Chondrocyte (in vitro differentiated cells): ENCODE results near the gene GUCA1C. TPM values are rescaled to one million over a fixed set of nuclear protein-coding genes. Genes with fewer than 3 reads are reported as not detected.

Experiments
- DNase-seq: peaks from one replicate; pipeline ENCODE4 v3.0.0; 2021; ENCODE audit warnings: mixed read lengths, low spot score
- H3K27ac Mint-ChIP-seq: one replicate; pipeline ENCODE4 v1.8.0; 2021; ENCODE audit warnings: mild to moderate bottlenecking, moderate library complexity, mixed read lengths; ENCODE audit not compliant: unreplicated experiment
- H3K27me3 Mint-ChIP-seq: 2 replicates; pipeline ENCODE4 v1.8.0; 2021; ENCODE audit warnings: low read depth, mixed read lengths
- H3K36me3 Mint-ChIP-seq: 2 replicates; pipeline ENCODE4 v1.8.0; 2021; ENCODE audit warnings: low read depth, mixed read lengths
- H3K4me1 Mint-ChIP-seq: 2 replicates; pipeline ENCODE4 v1.8.0; 2021; ENCODE audit warnings: low read depth, mild to moderate bottlenecking, mixed read lengths
- H3K4me3 Mint-ChIP-seq: one replicate; pipeline ENCODE4 v1.8.0; 2021; ENCODE audit warnings: mild to moderate bottlenecking, moderate library complexity, mixed read lengths; ENCODE audit not compliant: unreplicated experiment
- H3K9me3 Mint-ChIP-seq: 2 replicates; pipeline ENCODE4 v1.8.0; 2021; ENCODE audit warnings: low read depth, mixed read lengths
- CTCF ChIP-seq: fragments of 200-600 bp; sonication (generic); IDR thresholded peaks from 2 replicates; pipeline ENCODE4 v1.5.0; 2021; ENCODE audit warnings: antibody characterized with exemption, mild to moderate bottlenecking, moderate library complexity
- total RNA-seq: library from RNA; stranded (reverse); gene quantifications from 3 replicates; pipeline ENCODE4 v1.2.1, GENCODE V29; 2021

The GUCA1C gene
- total RNA-seq, 1 donor from 2014 or later, result not detected

DNA sequence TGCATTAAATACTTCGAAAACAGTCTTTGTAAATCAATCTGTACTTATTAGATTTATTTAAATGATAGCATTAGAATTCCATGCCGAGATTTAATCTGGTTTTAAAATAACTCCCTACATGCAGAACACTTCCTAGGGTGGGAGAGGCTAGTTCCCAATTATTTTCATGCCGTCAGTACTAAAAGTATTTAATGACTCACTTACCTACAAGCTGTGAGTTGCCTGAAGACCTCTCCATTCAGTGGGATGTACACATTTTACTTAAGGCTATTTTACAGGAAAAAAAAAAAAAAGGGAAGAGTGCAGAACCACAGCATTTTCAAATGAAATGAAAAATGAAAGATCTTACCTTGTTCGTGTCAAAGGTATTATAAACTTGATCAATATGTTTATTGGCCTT is 469 bp downstream of the GUCA1C start:
- H3K9me3 Mint-ChIP-seq, result no peaks in the 10 kb centered on the region
- H3K27me3 Mint-ChIP-seq, result peaks cover 20% of the 10 kb centered on the region
- H3K27ac Mint-ChIP-seq, result no peak overlapping the region
- no peaks in the 10 kb centered on the region for H3K4me1 Mint-ChIP-seq
- DNase-seq, result no peak
- H3K4me3 Mint-ChIP-seq, result no peak overlapping the region
- no peaks in the 10 kb centered on the region for H3K36me3 Mint-ChIP-seq
- no peak for TF ChIP-seq CTCF

DNA sequence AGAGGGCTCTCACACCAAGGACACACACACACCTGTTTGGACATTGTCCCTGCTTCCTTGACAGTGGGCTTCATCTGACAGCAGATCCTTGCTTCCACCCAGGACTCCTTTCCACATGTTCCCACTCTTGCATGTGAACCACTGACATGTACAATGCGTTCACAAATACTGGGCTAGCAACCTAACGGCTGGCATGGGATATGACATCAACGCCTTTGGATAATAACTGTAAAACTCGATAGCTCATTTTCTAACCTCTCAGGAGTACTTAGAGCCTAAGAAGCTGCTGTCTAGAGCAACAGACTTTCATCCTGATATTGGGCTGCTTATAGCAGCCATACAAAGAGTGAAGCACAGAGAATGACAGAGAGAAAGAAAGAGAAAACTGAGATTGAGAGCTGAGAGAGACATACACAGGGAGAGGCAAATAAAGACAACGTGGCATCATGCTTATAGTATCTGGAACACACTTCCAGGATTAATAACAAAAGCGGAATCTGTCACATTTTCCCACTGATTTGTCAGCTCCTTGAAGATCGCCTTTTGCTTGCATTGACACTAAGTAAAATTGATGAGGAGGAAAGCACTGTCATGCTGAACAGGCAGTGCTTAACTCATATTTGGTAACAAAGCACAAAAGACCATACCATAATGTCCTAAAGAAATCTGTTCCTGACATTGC is 1.7 kb downstream of the GUCA1C start:
- Mint-ChIP-seq H3K4me1 (no peaks in the 10 kb centered on the region), H3K27me3 (peaks cover 22% of the 10 kb centered on the region), H3K36me3 (no peaks in the 10 kb centered on the region), H3K4me3 (no peak overlapping the region), H3K27ac (no peak overlapping the region), H3K9me3 (no peaks in the 10 kb centered on the region)
- no peak for TF ChIP-seq CTCF
- no peak for DNase-seq

DNA sequence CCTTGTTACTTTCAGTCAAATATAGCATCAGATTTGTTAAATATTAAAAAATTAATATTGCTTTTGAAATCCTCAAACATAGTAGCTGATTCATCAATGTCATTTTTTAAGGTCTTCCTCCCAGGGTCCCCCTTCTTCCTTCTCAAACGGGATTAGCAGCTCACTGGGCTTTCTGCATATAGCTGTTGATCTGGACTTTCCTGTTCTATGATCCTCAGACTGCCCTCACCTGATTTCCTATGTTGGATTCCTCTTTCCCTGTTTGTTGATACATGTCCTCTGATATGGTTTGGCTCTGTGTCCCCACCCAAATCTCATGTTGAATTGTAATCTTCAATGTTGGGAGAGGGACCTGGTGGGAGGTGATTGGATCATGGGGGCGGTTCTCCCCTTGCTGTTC is 5.8 kb downstream of the GUCA1C start:
- H3K4me3 Mint-ChIP-seq, result no peak overlapping the region
- no peak for DNase-seq
- H3K9me3 Mint-ChIP-seq, result no peaks in the 10 kb centered on the region
- no peak for TF ChIP-seq CTCF
- no peaks in the 10 kb centered on the region for H3K4me1 Mint-ChIP-seq
- H3K27ac Mint-ChIP-seq, result no peak overlapping the region
- H3K27me3 Mint-ChIP-seq, result peaks cover 24% of the 10 kb centered on the region
- no peaks in the 10 kb centered on the region for H3K36me3 Mint-ChIP-seq

GRCh38 chr3:108946292-108947285 is 7.1 kb downstream of the GUCA1C start:
- Mint-ChIP-seq H3K9me3 (no peaks in the 10 kb centered on the region), H3K36me3 (no peaks in the 10 kb centered on the region), H3K27me3 (peaks cover 19% of the 10 kb centered on the region), H3K4me3 (no peak overlapping the region), H3K4me1 (no peaks in the 10 kb centered on the region), H3K27ac (no peak overlapping the region)
- TF ChIP-seq CTCF, result no peak
- DNase-seq, result no peak

GRCh38 chr3:108940568-108941263 is 13.0 kb downstream of the GUCA1C start:
- no peak for DNase-seq
- Mint-ChIP-seq H3K9me3 (no peaks in the 10 kb centered on the region), H3K27me3 (peaks cover 6% of the 10 kb centered on the region), H3K4me1 (no peaks in the 10 kb centered on the region), H3K27ac (no peak overlapping the region), H3K4me3 (no peak overlapping the region), H3K36me3 (no peaks in the 10 kb centered on the region)
- no peak for TF ChIP-seq CTCF
